ENCODE data around the gene NVL.
A peak's percentile ranks its signal among the peaks of the same experiment; 100 is the strongest.
"Not testable (repeated sequence)": the region's sequence is repeated elsewhere in the genome, so short reads cannot be mapped to it uniquely, and the experiment has no call there.

NVL gene

DNA sequence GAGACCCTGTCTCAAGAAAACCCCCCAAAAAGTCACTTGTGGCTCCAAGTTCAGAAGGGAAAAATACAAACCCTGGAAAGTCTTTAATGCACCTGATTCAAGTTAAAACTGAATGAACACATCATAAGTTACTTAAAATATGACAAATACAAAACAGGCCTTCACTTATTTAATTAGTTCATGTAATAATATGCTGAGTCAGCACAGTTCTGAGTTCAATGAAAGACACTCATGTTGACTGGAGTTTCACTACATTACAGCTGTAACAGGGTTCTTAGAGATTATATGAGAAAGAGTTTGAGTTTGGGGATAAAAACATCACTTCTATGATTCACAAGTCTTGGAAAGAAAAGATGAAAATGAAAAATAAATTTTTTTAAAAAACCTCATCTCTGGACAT lies 96.0 kb downstream of the NVL start:
- DNase-seq (ENCODE audit: low read depth) = no peak

DNA sequence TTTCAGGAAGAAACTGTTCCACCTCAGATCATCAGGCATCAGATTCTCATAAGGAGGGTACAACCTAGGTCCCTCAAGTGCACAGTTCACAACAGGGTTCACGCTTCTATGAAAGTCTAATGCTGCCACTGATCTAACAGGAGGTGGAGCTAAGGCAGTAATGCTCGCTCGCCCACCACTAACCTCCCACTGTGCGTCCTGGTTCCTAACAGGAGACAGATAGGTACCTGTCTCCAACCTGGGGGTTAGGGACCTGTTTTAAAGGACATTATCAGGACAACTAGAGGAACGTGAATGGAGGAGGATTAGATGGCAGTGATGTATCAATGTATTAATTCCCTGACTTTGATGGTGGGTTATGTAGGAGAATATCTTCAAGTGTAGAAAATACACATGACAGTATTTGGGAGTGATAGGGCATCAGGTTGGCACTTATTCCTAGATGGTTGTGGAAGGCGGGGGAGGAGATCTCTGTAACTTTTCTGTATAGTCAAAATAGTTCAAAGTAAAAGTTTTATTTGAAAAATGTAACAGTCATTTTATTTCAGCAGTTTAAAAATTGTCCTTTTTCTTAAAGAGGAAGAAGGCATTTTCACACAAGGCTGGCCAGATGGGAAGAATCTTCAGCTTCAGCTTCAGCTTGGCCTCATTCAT lies 103.0 kb downstream of the NVL start:
- DNase-seq (ENCODE audit: low read depth) = no peak

DNA sequence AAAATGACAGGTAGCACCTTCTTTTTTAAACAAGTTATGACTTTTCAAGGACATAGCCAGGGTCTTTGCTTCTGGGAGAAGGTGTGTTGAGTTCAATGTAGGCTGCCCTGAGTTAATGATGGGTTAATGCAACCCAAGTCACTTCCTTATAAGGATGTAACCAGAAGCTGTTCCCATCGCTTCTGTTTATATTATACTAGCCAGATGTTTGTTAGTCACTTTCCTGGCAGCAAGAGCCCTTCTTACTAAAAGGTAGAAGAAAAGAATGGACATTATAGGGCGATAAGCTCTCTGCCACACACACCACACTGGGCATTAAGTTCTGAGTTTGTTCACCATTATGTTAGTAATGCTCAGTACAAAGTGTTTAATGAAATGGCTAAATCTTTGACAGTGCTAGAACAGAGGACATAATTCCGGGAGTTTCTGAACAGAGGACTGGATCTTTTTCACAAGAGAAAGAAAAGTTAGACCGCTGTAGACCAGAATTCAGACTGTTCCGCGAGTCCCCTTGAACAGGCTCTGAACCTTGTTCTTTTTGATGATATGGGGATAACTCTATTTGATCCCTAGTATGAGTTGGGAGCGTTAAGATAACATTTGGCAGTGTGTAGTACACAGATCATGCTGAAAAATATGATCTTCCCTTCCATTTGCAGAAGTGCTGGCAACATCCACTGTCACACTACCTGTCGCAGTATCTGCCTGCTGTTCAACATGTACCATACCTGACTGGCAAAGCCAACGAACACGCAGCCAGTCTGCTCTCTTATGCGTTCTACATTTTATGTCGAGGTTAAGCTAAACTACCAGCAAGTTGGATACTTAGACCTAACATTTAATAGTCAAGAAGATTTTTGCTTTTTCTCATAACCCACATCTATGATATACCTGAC lies 105.9 kb downstream of the NVL start:
- DNase-seq (ENCODE audit: low read depth) = peak; percentile 95

DNA sequence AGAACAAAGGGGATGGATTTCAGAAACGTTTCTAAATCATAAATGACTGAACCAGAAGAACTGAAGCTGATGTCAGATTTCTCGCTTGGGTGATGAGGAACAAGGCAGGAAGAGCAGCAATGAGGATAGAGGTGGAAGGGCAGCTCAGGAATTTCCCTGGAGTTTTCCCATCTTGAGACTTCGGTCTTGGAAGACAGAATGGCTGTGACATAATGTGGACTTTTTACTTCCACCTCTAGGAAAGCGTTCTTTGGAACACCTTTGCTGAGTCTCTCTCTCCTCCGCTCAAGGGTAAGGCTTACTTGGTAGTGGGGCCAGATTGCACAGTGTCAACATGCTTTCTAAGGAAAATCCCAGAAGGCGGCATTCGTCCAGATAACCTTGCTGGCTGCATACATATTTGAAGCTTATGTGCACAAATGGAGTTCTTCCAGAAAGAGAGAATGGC lies 110.3 kb downstream of the NVL start:
- DNase-seq (ENCODE audit: low read depth) = no peak

DNA sequence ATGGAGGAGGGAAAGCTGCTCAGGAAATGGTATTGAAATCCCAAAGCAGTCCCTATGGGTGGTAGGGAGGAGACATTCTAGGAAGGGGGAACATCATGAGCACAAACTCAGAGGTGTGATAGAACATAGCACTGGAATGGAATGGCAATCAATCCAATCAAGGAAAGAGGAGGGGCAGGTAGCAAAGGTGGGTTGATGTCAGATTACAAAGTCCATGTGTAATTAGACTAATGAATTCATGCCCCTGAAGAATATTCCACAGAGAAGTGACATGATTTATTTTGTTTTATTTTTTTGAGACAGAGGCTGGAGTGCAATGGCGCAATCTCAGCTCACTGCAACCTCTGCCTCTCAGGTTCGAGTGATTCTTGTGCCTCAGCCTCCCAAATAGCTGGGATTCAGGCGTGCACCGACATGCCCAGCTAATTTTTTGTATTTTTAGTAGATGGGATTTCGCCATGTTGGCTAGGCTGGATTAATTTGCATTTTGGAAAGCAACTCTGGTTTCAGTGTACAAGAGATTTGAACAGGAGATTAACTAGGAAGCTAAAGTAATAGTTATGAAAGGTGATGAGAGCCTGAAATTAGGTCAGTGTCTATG lies 110.9 kb downstream of the NVL start:
- DNase-seq (ENCODE audit: low read depth) = no peak

DNA sequence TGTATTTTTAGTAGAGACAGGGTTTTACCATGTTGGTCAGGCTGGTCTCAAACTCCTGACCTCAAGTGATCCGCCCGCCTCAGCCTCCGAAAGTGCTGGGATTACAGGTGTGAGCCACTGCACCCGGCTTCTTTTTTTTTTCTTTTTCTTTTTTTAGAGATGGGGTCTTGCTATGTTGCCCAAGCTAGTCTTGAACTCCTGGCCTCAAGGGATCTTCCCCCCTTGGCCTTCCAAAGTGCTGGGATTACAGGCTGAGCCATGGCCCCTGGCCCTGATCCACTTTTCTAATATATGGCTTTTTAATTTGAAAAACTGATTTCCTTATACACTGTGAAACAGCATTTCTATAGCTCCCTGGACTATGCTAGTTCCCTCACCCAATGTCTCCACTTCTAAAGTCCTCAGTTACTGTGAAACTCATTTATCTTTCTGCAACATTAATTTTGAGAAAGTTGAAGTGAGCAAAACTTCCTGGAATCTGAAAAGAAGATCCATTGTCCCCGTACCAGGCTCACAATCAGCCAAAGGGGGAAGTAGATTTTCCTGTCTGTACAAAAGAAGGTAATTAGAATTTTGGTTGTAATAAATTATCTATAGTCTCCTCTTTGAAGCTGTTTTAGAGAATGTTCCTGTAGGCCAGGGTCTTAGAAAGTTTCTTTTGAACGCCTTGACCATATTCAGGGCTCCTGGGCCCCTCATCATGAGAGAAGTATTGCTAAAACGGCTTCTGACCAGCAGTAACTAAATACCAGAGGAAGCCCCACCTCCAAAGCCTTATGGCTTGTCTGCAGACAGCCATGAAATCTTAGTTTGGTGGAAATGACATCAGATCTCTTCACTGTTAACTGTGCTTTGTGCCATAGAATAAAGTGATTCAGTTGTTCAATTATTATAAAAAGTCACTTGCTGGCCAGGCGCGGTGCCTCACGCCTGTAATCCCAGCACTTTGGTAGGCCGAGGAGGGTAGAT lies 112.0 kb downstream of the NVL start:
- no peak for DNase-seq (ENCODE audit: low read depth)

DNA sequence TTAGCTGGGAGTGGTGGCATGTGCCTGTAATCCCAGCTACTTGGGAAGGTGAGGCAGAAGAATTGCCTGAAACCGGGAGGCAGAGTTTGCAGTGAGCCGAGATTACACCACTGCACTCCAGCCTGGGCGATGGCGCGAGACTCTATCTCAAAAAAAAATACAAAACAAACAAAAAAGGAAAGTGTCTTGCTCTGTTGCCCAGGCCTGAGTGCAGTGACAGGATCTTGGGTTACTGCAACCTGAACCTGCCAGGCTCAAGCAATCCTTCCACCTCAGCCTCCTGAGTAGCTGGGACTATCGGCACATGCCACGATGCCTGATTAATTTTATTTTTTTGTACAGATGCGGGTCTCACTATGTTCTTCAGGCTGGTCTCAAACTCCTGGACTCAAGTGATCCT lies 113.6 kb downstream of the NVL start:
- DNase-seq (ENCODE audit: low read depth) = no peak

DNA sequence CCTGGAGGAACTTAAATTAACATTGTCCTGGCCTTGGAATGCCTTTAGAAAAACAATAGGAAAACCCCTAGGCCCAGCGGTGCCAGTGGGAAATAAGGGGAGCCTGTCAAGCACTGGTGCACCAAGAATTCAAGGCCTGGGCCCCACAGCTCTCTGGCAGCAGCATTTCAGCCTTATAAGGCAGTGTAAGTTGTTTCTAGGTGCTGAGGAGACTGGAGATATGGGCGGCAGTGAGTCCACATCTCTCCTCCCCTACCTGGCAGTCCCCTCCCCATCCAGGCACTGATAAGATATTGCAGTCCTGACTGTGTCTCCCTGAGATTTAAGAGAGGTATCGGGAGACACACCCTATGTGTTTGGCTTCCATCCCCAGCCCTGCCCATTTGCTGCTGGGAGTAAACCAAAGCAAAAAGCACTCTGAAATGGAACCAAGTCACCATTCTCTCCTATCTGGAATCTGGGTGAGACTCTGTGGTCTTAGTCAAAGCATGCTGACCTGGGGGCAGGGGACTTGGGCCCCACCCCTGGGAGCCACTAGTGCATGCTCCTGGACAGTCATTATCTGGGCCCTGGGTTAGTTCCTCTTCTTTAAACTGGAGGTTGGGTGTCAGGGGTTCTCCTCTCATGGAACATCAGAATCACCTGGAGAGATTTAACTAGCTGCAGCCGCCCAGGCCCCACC lies 116.4 kb downstream of the NVL start:
- no peak for DNase-seq (ENCODE audit: low read depth)

DNA sequence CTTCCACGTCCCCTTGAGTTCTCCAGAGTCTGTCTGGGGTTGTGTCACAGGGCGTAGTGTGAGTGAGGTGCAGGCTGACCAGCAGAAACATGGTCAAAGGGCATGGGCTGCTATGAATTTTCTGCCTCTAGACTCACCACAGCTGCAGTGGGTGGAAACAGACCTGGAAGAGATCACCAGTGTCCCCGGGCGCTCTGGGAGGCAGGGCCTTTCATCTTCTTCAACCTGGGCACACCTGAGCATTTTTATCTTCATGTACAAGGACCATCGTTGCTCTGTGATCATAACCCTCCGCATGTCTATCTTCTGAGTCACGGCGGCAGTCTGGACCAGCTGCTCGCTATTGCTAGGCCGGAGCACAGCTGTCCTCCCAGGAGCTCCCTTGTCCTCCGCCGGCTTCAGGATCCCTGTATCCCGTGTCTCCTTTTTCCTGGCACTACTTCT lies 117.3 kb downstream of the NVL start:
- DNase-seq (ENCODE audit: low read depth) = no peak

DNA sequence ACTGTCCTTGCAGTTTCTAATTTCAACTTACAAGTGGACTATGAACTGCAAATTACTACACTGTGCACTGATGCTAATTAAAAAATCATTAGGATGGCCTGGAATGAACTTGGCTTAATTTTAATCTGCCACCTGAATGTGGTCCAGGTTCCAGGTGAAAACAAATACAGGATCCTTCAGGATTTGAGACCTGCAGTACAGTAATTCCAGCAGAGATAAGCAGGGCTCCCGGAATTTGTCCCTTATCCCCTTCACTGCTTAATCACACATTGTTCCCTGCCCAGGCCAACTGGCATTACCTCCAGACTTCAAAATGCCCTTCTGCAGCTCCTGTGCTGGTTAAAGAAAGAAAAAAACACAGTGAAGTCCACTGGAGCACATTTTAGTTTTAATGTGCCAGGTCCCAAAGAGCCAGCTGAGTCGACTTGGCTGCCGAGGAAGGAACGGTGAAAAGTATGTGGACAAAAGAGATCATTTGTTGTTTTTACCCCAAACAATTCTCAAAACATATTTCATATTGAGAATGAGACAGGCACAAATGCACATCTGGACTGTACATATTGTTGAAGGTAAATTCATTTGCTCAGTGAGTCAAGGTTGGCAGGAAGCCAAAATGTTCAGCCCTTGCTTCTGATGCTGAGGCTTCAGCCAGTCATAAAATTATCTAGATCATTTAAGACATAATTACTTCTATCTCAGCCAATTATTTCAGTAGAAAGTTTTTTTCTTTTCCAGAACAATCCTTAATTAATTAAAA lies 118.6 kb downstream of the NVL start:
- DNase-seq (ENCODE audit: low read depth) = peak; percentile 74

DNA sequence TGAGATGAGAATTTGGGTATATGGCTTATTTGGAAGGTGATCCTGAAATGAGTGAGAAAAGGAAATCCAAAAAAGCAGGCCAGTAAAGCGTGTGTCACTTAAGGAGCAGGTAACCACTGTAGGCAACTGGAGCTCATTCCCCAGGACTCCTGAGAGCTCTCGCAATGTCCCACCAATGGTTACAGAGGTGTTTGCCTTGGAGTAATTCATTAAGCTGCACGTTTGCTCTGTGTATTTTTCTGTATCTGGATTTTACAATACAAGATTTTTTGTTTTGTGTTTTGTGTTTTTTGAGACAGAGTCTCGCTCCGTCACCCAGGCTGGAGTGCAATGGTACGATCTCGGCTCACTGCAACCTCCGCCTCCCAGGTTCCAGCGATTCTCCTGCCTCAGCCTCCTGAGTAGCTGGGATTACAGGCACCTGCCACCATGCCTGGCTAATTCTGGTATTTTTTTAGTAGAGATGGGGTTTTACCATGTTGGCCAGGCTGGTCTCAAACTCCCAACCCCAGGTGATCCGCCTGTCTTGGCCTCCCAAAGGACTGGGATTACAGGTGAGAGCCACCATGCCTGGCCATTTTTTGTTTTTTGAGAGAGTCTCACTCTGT lies 123.9 kb downstream of the NVL start:
- DNase-seq (ENCODE audit: low read depth) = not testable (repeated sequence)

DNA sequence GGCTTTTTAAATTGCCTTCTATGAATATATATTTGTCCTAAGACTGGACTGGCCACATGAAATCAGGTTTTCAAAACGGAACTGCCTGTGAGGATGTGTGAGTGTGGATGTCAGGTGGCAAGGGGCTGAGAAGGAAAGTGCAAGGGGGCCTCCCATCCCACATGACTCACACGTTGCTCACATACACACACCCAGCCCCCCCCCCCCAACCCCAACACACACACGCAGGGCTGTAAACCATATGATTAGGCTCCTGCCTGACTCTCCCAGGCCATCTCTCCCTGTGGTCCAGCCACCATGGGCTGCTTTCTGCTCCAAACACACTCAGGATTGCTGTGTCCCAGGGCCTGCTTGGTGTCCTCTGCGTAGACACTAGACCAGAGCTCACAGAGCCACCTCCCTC lies 124.5 kb downstream of the NVL start:
- peak; percentile 73 for DNase-seq (ENCODE audit: low read depth)

DNA sequence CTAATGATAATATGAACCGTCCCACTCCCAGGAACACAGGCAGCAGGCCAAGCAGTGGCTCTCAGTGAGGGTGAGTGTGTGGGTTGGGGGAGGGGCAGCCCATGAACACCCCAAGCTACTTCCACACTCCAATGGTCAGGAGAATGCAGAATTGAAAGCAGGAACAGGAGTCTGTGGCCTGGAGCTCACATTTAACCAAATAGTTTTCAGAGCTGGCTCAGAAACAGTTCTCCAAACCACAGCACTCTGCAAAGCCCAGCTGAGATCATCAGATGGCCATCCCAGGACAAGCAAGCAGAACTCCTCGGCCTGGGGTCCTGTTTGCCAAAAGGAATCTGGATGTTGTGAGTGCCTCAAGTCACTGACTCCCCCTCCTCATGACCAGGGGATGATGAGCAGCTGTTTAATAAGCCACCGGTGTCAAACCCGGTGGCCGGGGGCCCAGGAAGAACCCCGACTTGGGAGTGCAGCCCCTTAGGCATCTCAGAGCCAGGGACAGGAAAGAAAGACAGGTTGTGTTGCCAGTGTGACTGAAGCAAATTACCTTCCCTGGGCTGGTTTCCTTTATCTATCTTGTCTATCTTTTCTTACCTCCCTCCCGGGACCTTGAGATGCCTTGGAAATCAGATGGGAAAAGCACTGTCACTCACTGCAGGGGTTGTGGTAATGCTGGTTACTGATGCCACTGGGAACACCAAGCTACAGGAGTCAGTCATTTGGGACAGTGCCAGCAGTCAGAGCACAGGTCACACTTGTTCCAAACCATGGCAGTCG lies 126.5 kb downstream of the NVL start:
- peak; percentile 76 for DNase-seq (ENCODE audit: low read depth)

DNA sequence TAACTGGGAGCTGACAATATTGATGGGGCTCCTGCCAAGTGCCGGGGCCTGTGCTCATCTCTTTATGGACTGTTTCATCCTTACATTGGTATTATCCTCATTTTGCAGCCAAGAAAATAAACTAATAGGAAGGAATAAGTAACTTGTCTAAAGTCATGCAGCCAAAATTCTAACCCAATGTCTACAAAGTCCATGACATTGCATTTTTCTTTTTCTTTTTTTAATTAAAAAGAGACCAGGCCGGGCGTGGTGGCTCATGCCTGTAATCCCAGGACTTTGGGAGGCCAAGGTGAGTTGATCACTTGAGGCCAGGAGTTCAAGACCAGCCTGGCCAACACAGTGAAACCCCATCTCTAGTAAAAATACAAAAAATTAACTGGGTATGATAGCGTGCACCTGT lies 128.1 kb downstream of the NVL start:
- DNase-seq (ENCODE audit: low read depth) = no peak

DNA sequence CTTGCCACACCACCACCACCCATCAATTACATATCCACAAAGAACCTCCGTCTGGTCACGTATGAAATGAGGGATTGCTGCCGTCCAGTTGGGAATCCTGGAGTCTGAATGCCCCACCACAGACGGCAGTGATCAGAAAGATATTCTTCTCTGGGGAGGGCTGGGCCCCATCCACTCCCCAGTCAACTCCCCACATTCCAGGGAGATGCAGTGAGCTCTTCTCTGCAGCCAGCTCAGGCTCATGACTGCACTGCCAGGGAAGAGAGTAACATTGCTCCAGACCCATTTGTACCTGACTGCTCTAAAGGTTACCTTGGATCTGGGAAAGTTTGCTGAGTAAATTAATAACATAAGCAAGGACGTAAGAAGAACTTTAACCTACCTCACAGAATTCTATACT lies 128.6 kb downstream of the NVL start:
- DNase-seq (ENCODE audit: low read depth) = peak; percentile 55

DNA sequence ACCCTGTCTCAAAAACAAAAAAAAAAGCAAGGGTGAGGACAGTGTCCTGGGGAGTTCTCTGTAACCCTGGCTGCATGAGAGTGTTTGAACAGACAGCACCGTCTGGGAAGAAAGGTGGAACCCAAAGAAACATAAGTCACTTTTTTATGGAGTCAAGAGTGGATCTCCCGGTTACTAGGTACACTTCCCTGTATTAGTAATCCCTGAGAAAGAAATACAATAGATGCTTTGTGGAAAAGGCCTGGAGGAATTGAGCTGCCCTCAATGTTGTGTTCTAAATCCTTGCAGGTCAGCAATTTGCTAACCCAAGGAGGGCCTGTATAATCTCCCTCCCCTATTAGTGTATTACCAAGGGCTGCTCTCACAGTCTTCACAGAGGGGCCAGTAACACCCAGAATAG lies 130.3 kb downstream of the NVL start:
- DNase-seq (ENCODE audit: low read depth) = no peak

DNA sequence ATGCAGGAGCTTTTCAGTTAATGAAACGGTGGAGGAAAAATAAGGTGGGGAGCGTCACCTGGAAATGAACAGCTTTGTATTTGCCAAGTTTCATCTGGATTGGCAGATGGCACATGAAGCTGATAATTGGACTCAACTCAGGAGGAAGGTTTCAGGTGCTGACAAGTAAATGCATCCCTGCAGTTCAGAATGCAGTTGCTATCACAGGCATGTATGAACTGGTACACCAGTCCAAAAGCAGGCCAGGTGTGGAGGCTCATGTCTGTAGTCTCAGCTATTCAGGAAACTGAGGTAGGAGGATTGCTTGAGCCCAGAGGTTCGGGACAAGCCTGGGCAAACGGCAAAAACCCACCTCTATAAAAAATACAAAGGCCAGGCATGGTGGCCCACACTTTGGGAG lies 131.4 kb downstream of the NVL start:
- no peak for DNase-seq (ENCODE audit: low read depth)

DNA sequence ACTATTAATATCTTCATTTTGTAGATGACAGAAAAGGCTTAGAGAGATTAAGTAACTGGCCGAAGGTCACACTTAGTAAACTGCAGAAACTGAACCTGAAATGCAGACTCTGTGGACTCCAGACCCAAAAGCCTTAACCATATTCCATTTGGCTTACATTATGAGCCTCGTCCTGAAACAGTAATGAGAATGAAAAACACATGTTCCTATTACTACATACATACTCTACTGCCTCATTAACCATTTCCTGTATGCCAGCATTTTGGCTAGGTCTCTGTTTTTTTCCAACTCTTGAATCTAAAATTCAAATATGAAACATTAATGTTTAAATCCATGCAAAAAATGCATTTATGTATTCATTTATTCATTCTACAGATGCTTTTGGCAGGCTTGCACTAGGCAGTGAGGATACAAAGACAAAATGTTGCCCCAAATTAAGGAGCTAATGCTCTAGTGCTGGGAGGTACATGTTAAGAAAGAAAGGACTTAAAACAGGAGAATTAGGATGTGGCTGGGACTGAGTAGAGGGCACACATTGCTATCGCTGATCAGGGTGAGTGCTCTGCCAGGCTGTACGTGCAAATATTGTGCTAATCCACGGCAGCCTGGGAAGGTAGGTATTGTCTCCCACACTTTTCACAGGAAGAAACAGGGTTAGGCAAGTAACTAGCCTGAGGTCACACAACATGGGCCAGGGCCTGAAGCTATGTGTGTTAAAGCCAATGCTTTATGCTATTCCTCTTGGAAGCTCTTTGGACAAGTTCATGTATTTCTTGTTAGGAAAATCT lies 133.0 kb downstream of the NVL start:
- no peak for DNase-seq (ENCODE audit: low read depth)
